Panc1 (cell line): ENCODE results near the gene FAM217A. TPM values are rescaled to one million over a fixed set of nuclear protein-coding genes. Genes with fewer than 3 reads are reported as not detected.

Source experiments
- ATAC-seq: fragments of 200-7000 bp; cut with Tn5 transposase; 2 replicates; pipeline ENCODE4 v1.9.1; 2020; ENCODE audit warnings: mild to moderate bottlenecking, moderate library complexity
- BruUV-seq: library from RNA; stranded (reverse); fragments of 400-500 nt; replicated peaks from 2 replicates; lab custom pipeline; 2021; lab: Mats Ljungman, UMichigan
- CTCF ChIA-PET: fragments of 300-600 bp; sonication (Branson Sonifier 250); formaldehyde crosslinking; loops from one replicate; lab custom pipeline; 2022; ENCODE audit warnings: antibody characterized with exemption; lab: Charles Lee
- POLR2A ChIA-PET: fragments of 300-600 bp; sonication (Branson Sonifier 250); formaldehyde crosslinking; loops from one replicate; lab custom pipeline; 2022; ENCODE audit warnings: antibody characterized with exemption; lab: Charles Lee
- DNase-seq: peaks from one replicate; pipeline ENCODE4 v3.0.0-alpha.2; 2010; ENCODE audit warnings: low read depth, low spot score
- H3K27ac ChIP-seq: 2 replicates; pipeline ENCODE4 v1.5.1; 2011; ENCODE audit warnings: mild to moderate bottlenecking, low read length, inconsistent platforms
- H3K27me3 ChIP-seq: fragments of 200-500 bp; sonication (Bioruptor generic); 2 replicates; pipeline ENCODE4 v1.6.0; 2014; ENCODE audit warnings: low read length, inconsistent platforms; ENCODE audit not compliant: control insufficient read depth, insufficient read depth
- H3K36me3 ChIP-seq: fragments of 200-500 bp; sonication (Bioruptor generic); 2 replicates; pipeline ENCODE4 v1.5.1; 2014; ENCODE audit warnings: inconsistent platforms, mild to moderate bottlenecking, low read length, moderate library complexity; ENCODE audit not compliant: control insufficient read depth, insufficient read depth
- H3K4me1 ChIP-seq: 2 replicates; pipeline ENCODE4 v1.5.1; 2011; ENCODE audit warnings: inconsistent platforms, mild to moderate bottlenecking, low read length, moderate library complexity; ENCODE audit not compliant: control insufficient read depth, insufficient read depth
- H3K4me3 ChIP-seq, 2 experiments: 2 replicates each; pipeline ENCODE4 v1.5.1; 2011 to 2012; ENCODE audit warnings: low read depth in 2 of 2, low read length in 2 of 2, mild to moderate bottlenecking in 2 of 2, inconsistent platforms in 1 of 2, moderate library complexity in 1 of 2
- H3K9me3 ChIP-seq: fragments of 200-500 bp; sonication (Bioruptor generic); 2 replicates; pipeline ENCODE4 v1.5.1; 2014; ENCODE audit warnings: low read depth, mild to moderate bottlenecking, inconsistent platforms, low read length, moderate library complexity; ENCODE audit not compliant: control insufficient read depth, insufficient read depth
- POLR2AphosphoS5 ChIP-seq: IDR thresholded peaks from 2 replicates; pipeline ENCODE4 v1.6.1; 2012; ENCODE audit warnings: mild to moderate bottlenecking, low read depth, low read length, moderate library complexity
- REST ChIP-seq, 2 experiments: IDR thresholded peaks; 2 replicates each; pipeline ENCODE4 v1.6.1; 2011 to 2012; ENCODE audit warnings: low read depth in 2 of 2, control low read depth in 1 of 2, low read length in 1 of 2, mild to moderate bottlenecking in 1 of 2, moderate library complexity in 1 of 2; ENCODE audit not compliant: insufficient read depth in 1 of 2
- SIN3A ChIP-seq: IDR thresholded peaks from 2 replicates; pipeline ENCODE4 v1.6.1; 2012; ENCODE audit warnings: low read depth, mild to moderate bottlenecking, low read length, moderate library complexity, borderline replicate concordance; ENCODE audit not compliant: insufficient read depth
- TCF7L2 ChIP-seq: IDR thresholded peaks from 2 replicates; pipeline ENCODE4 v1.6.1; 2011; ENCODE audit warnings: mild to moderate bottlenecking, low read depth, low read length, inconsistent platforms
- in situ Hi-C: cut with HindIII; loops from 2 replicates; pipeline ENCODE4 v1.10.0; 2016; ENCODE audit warnings: low sequenced_read_pairs, low pct_unique_long_range_greater_than_20kb
- intact Hi-C: fragments of 100-400 bp; cut with micrococcal nuclease; formaldehyde crosslinking; loops from one replicate; pipeline ENCODE4 v1.10.0; 2022; ENCODE audit not compliant: unreplicated experiment
- total RNA-seq: library from RNA; stranded (reverse); gene quantifications from one replicate; pipeline ENCODE4 v1.2.1, GENCODE V29; 2021; ENCODE audit not compliant: unreplicated experiment
- TF ChIP-seq, protein P1 (sequence below): fragments of 450-650 bp; IDR thresholded peaks from 2 replicates; pipeline ENCODE4 v1.5.1; 2017; ENCODE audit warnings: mild to moderate bottlenecking

FAM217A gene
- total RNA-seq, 1 experiment from 2014 or later, result not detected

GRCh38 chr6:4125933-4126864 lies 47.3 kb upstream of the FAM217A start:
- Histone ChIP-seq H3K27ac (no peak overlapping the region), H3K4me1 (no peaks in the 10 kb centered on the region), H3K4me3 (no peak overlapping the region), H3K27me3 (no peaks in the 10 kb centered on the region), H3K9me3 (no peaks in the 10 kb centered on the region), H3K36me3 (peaks cover 7% of the 10 kb centered on the region)
- TF ChIP-seq, protein P1, sequence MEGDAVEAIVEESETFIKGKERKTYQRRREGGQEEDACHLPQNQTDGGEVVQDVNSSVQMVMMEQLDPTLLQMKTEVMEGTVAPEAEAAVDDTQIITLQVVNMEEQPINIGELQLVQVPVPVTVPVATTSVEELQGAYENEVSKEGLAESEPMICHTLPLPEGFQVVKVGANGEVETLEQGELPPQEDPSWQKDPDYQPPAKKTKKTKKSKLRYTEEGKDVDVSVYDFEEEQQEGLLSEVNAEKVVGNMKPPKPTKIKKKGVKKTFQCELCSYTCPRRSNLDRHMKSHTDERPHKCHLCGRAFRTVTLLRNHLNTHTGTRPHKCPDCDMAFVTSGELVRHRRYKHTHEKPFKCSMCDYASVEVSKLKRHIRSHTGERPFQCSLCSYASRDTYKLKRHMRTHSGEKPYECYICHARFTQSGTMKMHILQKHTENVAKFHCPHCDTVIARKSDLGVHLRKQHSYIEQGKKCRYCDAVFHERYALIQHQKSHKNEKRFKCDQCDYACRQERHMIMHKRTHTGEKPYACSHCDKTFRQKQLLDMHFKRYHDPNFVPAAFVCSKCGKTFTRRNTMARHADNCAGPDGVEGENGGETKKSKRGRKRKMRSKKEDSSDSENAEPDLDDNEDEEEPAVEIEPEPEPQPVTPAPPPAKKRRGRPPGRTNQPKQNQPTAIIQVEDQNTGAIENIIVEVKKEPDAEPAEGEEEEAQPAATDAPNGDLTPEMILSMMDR, result no peak
- TF ChIP-seq TCF7L2, result no peak
- no peak for TF ChIP-seq SIN3A
- no peak for TF ChIP-seq POLR2AphosphoS5
- TF ChIP-seq REST (IDR thresholded peaks at IDR 0.05; ENCODE audit: insufficient read depth in 1 of 2, low read depth in 2 of 2, low read length in 1 of 2), result no peak
- ATAC-seq (no peak), DNase-seq (no peak)
- in situ Hi-C loops (no loop called here), intact Hi-C loops (no loop called here)
- no TSS peak for BruUV-seq
- POLR2A ChIA-PET, result no interaction called here
- CTCF ChIA-PET, result no interaction called here

- in situ Hi-C loops (no loop called here), intact Hi-C loops (no loop called here)
- H3K4me1 ChIP-seq, result no peaks in the 10 kb centered on the region
- H3K27me3 ChIP-seq, result no peaks in the 10 kb centered on the region
- no peak overlapping the region for H3K4me3 ChIP-seq
- H3K27ac ChIP-seq, result no peak overlapping the region
- no peak for ATAC-seq
- TF ChIP-seq POLR2AphosphoS5 (no peak), REST (IDR thresholded peaks at IDR 0.05; ENCODE audit: insufficient read depth in 1 of 2, low read depth in 2 of 2, low read length in 1 of 2) (no peak), SIN3A (no peak), TCF7L2 (no peak)
- TF ChIP-seq, protein P1, result no peak
- POLR2A ChIA-PET, result no interaction called here
- no peak for DNase-seq
- CTCF ChIA-PET, result no interaction called here
- H3K36me3 ChIP-seq, result peaks cover 7% of the 10 kb centered on the region
- no TSS peak for BruUV-seq
- no peaks in the 10 kb centered on the region for H3K9me3 ChIP-seq
These were observed 46.6 kb upstream of the FAM217A start for GRCh38 chr6:4125500-4125899.
